ENCODE data around the gene MCTP1. TPM values are rescaled to one million over a fixed set of nuclear protein-coding genes. Genes with fewer than 3 reads are reported as not detected.

The MCTP1 gene
- total and polyA plus RNA-seq, 7 experiments from 2014 or later, result 0.75 to 38.9 (median 2.3) TPM; not detected in 1

DNA sequence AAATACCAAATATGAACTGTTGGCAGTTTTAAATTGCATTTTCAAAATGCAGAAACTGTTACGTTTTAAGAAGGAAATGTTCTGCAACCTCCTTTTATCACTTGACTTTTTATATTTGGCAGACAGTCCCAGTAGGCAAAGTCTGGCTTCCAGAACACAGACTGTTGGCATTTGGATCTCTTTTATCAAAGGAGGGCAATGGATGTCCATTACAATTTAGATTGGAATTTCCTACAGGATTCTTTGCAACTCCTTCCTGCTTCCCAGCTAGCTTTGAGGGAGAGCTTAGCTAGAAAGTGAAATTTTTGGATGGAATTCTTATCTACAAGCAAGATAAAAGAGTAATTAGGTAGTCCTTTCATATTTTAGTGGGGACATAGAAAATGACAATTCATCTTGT lies 523.8 kb downstream of the MCTP1 start:
- Mint-ChIP-seq H3K4me1 (no peaks in the 10 kb centered on the region), H3K4me3 (no peak overlapping the region), H3K9me3 (peaks cover 0 to 9% (median 4%) of the 10 kb centered on the region in 11 donors), H3K27me3 (peaks cover 9 to 19% (median 14%) of the 10 kb centered on the region in 5 donors), H3K27ac (no peak overlapping the region), H3K36me3 (no peaks in the 10 kb centered on the region)
- intact Hi-C loops (cut with micrococcal nuclease), result no loop called here
- no peaks in the 10 kb centered on the region for H3K27me3 ChIP-seq (ENCODE audit: control insufficient read depth in 2 of 2, insufficient read depth in 2 of 2, low read length in 2 of 2)
- no peak for ATAC-seq
- no peaks in the 10 kb centered on the region for H3K36me3 ChIP-seq (ENCODE audit: control insufficient read depth in 2 of 3, insufficient read depth in 3 of 3, low read length in 3 of 3)
- POLR2A ChIA-PET, result no interaction called here
- CTCF ChIA-PET, result no interaction called here
- no peaks in the 10 kb centered on the region for H3K4me1 ChIP-seq (ENCODE audit: control insufficient read depth in 2 of 2, insufficient read depth in 2 of 2, low read length in 2 of 2)
- DNase-seq, result no peak
- H3K9me3 ChIP-seq (ENCODE audit: control insufficient read depth in 2 of 3, low read length in 3 of 3), result no peaks in the 10 kb centered on the region
- H3K27ac ChIP-seq (ENCODE audit: low read depth, low read length), result no peak overlapping the region
- no peak overlapping the region for H3K4me3 ChIP-seq (ENCODE audit: low read length)

DNA sequence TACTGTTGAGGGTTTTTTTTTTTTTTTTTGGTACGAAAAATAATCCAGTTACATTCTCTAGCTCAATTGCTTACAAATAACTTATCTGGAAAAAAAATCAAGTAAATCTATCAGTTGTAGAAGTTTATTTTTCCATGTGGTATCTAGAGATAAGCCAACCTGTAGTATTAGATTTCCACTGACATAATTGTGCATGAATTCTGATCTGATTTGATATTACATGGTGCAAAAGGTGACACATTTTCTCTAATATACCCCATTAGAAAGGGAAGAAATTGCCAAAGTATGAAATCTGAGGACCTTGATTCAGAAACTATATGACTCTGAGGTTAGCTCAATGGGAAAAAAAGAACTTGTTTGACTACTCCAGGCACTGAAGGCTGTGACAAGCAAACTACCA lies 524.9 kb downstream of the MCTP1 start:
- no peak for ATAC-seq
- Mint-ChIP-seq H3K36me3 (no peaks in the 10 kb centered on the region), H3K4me1 (no peaks in the 10 kb centered on the region), H3K4me3 (no peak overlapping the region), H3K27ac (no peak overlapping the region), H3K9me3 (peaks cover 0 to 6% (median 2%) of the 10 kb centered on the region in 11 donors), H3K27me3 (peaks cover 8 to 13% (median 9%) of the 10 kb centered on the region in 5 donors)
- Histone ChIP-seq H3K9me3 (ENCODE audit: control insufficient read depth in 2 of 3, low read length in 3 of 3) (no peaks in the 10 kb centered on the region), H3K36me3 (ENCODE audit: control insufficient read depth in 2 of 3, insufficient read depth in 3 of 3, low read length in 3 of 3) (no peaks in the 10 kb centered on the region), H3K27ac (ENCODE audit: low read depth, low read length) (no peak overlapping the region), H3K4me1 (ENCODE audit: control insufficient read depth in 2 of 2, insufficient read depth in 2 of 2, low read length in 2 of 2) (no peaks in the 10 kb centered on the region), H3K27me3 (ENCODE audit: control insufficient read depth in 2 of 2, insufficient read depth in 2 of 2, low read length in 2 of 2) (no peaks in the 10 kb centered on the region), H3K4me3 (ENCODE audit: low read length) (no peak overlapping the region)
- intact Hi-C loops (cut with micrococcal nuclease), result no loop called here
- ChIA-PET CTCF (interaction anchor here (0.7 kb wide), 1 partner anchor 148 kb away, joined by 3 read pairs; no protein-coding TSS in a partner anchor), POLR2A (no interaction called here)
- DNase-seq, result no peak

DNA sequence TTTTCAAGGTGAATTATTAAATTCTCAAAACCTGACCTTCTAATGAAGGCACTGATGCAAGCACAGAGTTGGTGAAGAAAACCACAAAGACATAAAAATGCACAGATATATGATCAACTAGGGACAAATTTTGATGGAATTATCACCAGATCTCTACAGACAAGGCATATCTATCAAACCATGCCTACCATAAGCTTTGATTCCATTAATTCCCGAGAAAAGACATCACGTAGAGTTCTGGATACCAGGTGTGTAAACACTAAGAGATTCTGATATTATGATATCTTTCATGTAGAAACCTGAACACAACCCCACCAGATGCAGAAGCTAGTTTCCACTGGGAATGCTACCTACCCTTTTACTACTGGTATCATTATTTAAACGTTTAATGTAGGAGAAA lies 525.9 kb downstream of the MCTP1 start:
- Histone ChIP-seq H3K4me1 (ENCODE audit: control insufficient read depth in 2 of 2, insufficient read depth in 2 of 2, low read length in 2 of 2) (no peaks in the 10 kb centered on the region), H3K4me3 (ENCODE audit: low read length) (no peak overlapping the region), H3K36me3 (ENCODE audit: control insufficient read depth in 2 of 3, insufficient read depth in 3 of 3, low read length in 3 of 3) (no peaks in the 10 kb centered on the region), H3K27ac (ENCODE audit: low read depth, low read length) (no peak overlapping the region), H3K27me3 (ENCODE audit: control insufficient read depth in 2 of 2, insufficient read depth in 2 of 2, low read length in 2 of 2) (no peaks in the 10 kb centered on the region), H3K9me3 (ENCODE audit: control insufficient read depth in 2 of 3, low read length in 3 of 3) (no peaks in the 10 kb centered on the region)
- DNase-seq, result no peak
- no peaks in the 10 kb centered on the region for H3K4me1 Mint-ChIP-seq
- H3K27ac Mint-ChIP-seq, result no peak overlapping the region
- H3K36me3 Mint-ChIP-seq, result no peaks in the 10 kb centered on the region
- no peaks in the 10 kb centered on the region for H3K9me3 Mint-ChIP-seq
- ATAC-seq, result no peak
- ChIA-PET POLR2A (no interaction called here), CTCF (no interaction called here)
- no peak overlapping the region for H3K4me3 Mint-ChIP-seq
- intact Hi-C loops (cut with micrococcal nuclease), result no loop called here
- H3K27me3 Mint-ChIP-seq, result peaks cover 0 to 7% (median 6%) of the 10 kb centered on the region in 5 donors

DNA sequence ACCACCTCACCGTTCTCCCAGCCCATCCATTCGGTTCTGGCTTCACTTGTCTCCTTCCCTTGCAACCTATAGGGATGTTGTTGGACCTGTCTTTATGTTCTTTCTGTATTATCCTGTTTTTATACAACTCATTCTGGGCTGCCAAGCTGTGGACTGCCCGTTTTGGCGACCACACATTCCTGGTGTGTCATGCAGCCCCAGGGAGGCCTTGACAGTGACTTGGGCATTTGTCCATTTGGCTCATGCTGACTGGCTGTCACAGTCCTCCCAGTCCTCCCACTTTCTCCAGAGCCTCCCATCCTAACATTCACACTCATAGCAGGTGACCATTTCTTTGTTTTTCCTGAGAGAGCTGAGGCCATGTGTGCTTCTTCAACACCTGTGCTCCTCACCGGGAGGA lies 530.1 kb downstream of the MCTP1 start:
- Mint-ChIP-seq H3K4me1 (no peaks in the 10 kb centered on the region), H3K4me3 (no peak overlapping the region), H3K27ac (no peak overlapping the region), H3K9me3 (no peaks in the 10 kb centered on the region), H3K27me3 (peaks cover 0 to 5% (median 0%) of the 10 kb centered on the region in 5 donors), H3K36me3 (no peaks in the 10 kb centered on the region)
- H3K36me3 ChIP-seq (ENCODE audit: control insufficient read depth in 2 of 3, insufficient read depth in 3 of 3, low read length in 3 of 3), result no peaks in the 10 kb centered on the region
- H3K27ac ChIP-seq (ENCODE audit: low read depth, low read length), result no peak overlapping the region
- no peaks in the 10 kb centered on the region for H3K4me1 ChIP-seq (ENCODE audit: control insufficient read depth in 2 of 2, insufficient read depth in 2 of 2, low read length in 2 of 2)
- ATAC-seq, result no peak
- ChIA-PET CTCF (no interaction called here), POLR2A (no interaction called here)
- DNase-seq, result no peak
- no peak overlapping the region for H3K4me3 ChIP-seq (ENCODE audit: low read length)
- no peaks in the 10 kb centered on the region for H3K27me3 ChIP-seq (ENCODE audit: control insufficient read depth in 2 of 2, insufficient read depth in 2 of 2, low read length in 2 of 2)
- H3K9me3 ChIP-seq (ENCODE audit: control insufficient read depth in 2 of 3, low read length in 3 of 3), result no peaks in the 10 kb centered on the region
- intact Hi-C loops (cut with micrococcal nuclease), result no loop called here

DNA sequence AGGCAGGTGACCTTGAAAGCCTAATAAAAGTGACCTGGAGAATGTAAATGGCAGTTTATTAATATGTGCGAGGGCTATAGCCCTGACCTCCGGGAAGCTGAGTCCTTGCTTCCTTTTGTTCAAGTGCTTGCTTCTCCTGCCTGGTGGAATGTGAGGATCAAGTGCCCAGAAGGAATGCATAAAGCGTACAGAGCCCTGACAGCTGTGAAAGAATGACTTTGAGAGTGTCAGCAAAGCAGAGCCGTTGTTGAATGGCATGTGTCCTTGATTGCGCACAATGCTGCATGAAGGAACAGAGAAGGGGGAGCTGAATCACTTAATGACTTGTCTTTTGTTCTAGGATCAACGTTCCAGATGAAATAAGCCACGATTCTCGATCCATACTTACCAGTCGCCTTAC lies 533.4 kb downstream of the MCTP1 start:
- ATAC-seq, result no peak
- peaks cover 0 to 7% (median 0%) of the 10 kb centered on the region in 7 donors for H3K4me1 Mint-ChIP-seq
- no peak overlapping the region for H3K27ac Mint-ChIP-seq
- Histone ChIP-seq H3K27me3 (ENCODE audit: control insufficient read depth in 2 of 2, insufficient read depth in 2 of 2, low read length in 2 of 2) (no peaks in the 10 kb centered on the region), H3K4me3 (ENCODE audit: low read length) (no peak overlapping the region), H3K4me1 (ENCODE audit: control insufficient read depth in 2 of 2, insufficient read depth in 2 of 2, low read length in 2 of 2) (no peaks in the 10 kb centered on the region), H3K9me3 (ENCODE audit: control insufficient read depth in 2 of 3, low read length in 3 of 3) (no peaks in the 10 kb centered on the region), H3K36me3 (ENCODE audit: control insufficient read depth in 2 of 3, insufficient read depth in 3 of 3, low read length in 3 of 3) (no peaks in the 10 kb centered on the region), H3K27ac (ENCODE audit: low read depth, low read length) (no peak overlapping the region)
- no peaks in the 10 kb centered on the region for H3K9me3 Mint-ChIP-seq
- ChIA-PET POLR2A (no interaction called here), CTCF (no interaction called here)
- no peak for DNase-seq
- intact Hi-C loops (cut with micrococcal nuclease), result no loop called here
- no peaks in the 10 kb centered on the region for H3K36me3 Mint-ChIP-seq
- no peak overlapping the region for H3K4me3 Mint-ChIP-seq
- peaks cover 0 to 4% (median 0%) of the 10 kb centered on the region in 5 donors for H3K27me3 Mint-ChIP-seq

DNA sequence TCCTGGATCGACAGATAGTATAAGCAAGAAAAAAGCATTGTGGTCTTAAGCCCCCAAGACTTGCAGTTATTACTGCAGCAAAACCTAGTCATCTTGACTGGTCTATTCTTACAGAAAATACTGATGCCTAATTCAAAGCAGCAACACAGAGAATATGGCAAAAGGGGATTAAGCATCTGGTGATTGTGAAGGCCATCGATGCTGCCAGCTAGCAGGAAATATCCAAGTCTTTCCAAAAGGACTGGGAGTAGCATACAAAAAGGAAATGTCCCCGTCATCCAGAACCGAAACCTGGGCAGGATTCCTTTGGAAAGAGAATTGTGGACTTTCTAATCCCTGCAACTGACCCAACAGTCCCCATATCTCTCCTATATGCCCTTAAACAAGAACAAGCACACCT lies 534.2 kb downstream of the MCTP1 start:
- CTCF ChIA-PET, result interaction anchor here (0.6 kb wide), 1 partner anchor 61 kb away, joined by 3 read pairs; no protein-coding TSS in a partner anchor

DNA sequence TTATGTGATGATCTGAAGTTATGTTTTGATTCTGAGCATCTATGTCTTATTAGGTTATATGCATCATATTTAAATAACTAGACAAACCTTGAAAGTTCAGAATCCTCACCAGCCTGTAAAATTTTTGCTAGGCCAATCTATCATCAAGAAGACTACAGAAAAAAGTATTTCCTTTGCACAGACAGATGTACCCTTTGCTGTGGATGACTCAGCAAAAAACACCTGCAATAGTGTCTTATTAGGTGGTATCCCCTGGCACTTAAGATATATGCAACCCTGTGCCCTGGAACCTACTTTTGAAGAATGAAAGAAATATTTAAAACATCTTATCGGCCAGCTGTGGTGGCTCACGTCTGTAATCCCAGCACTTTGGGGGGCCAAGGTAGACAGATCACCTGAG lies 535.9 kb downstream of the MCTP1 start:
- Histone ChIP-seq H3K9me3 (ENCODE audit: control insufficient read depth in 2 of 3, low read length in 3 of 3) (no peaks in the 10 kb centered on the region), H3K4me1 (ENCODE audit: control insufficient read depth in 2 of 2, insufficient read depth in 2 of 2, low read length in 2 of 2) (no peaks in the 10 kb centered on the region), H3K36me3 (ENCODE audit: control insufficient read depth in 2 of 3, insufficient read depth in 3 of 3, low read length in 3 of 3) (no peaks in the 10 kb centered on the region), H3K4me3 (ENCODE audit: low read length) (no peak overlapping the region), H3K27me3 (ENCODE audit: control insufficient read depth in 2 of 2, insufficient read depth in 2 of 2, low read length in 2 of 2) (no peaks in the 10 kb centered on the region), H3K27ac (ENCODE audit: low read depth, low read length) (no peak overlapping the region)
- Mint-ChIP-seq H3K9me3 (no peaks in the 10 kb centered on the region), H3K36me3 (no peaks in the 10 kb centered on the region), H3K27ac (no peak overlapping the region), H3K27me3 (peaks cover 0 to 4% (median under 1%) of the 10 kb centered on the region in 5 donors), H3K4me1 (peaks cover 0 to 7% (median 0%) of the 10 kb centered on the region in 7 donors), H3K4me3 (no peak overlapping the region)
- DNase-seq (no peak), ATAC-seq (no peak)
- intact Hi-C loops (cut with micrococcal nuclease), result no loop called here
- CTCF ChIA-PET, result interaction anchor here (0.6 kb wide), 1 partner anchor 360 kb away, joined by 3 read pairs; no protein-coding TSS in a partner anchor
- POLR2A ChIA-PET, result no interaction called here

More for the DNA sequence above, 534.2 kb downstream of the MCTP1 start:
- no peak overlapping the region for H3K27ac ChIP-seq (ENCODE audit: low read depth, low read length)
- POLR2A ChIA-PET, result no interaction called here
- DNase-seq (no peak), ATAC-seq (no peak)
- H3K27me3 ChIP-seq (ENCODE audit: control insufficient read depth in 2 of 2, insufficient read depth in 2 of 2, low read length in 2 of 2), result no peaks in the 10 kb centered on the region
- intact Hi-C loops (cut with micrococcal nuclease), result no loop called here
- Mint-ChIP-seq H3K9me3 (no peaks in the 10 kb centered on the region), H3K27ac (no peak overlapping the region), H3K4me1 (peaks cover 0 to 7% (median 0%) of the 10 kb centered on the region in 7 donors), H3K36me3 (no peaks in the 10 kb centered on the region), H3K4me3 (no peak overlapping the region), H3K27me3 (peaks cover 0 to 4% (median 0%) of the 10 kb centered on the region in 5 donors)
- no peaks in the 10 kb centered on the region for H3K36me3 ChIP-seq (ENCODE audit: control insufficient read depth in 2 of 3, insufficient read depth in 3 of 3, low read length in 3 of 3)
- H3K4me1 ChIP-seq (ENCODE audit: control insufficient read depth in 2 of 2, insufficient read depth in 2 of 2, low read length in 2 of 2), result no peaks in the 10 kb centered on the region
- H3K4me3 ChIP-seq (ENCODE audit: low read length), result no peak overlapping the region
- no peaks in the 10 kb centered on the region for H3K9me3 ChIP-seq (ENCODE audit: control insufficient read depth in 2 of 3, low read length in 3 of 3)

Measured in naive thymus-derived CD4-positive, alpha-beta T cell (primary cell).